SU-DHL-6 (cell line): ENCODE results near the gene CLTCL1.

ENCODE experiments used
- H2AFZ ChIP-seq: fragments of 200-600 bp; sonication (generic); 2 replicates; pipeline ENCODE4 v1.6.1; 2014; ENCODE audit warnings: low read depth, mild to moderate bottlenecking, moderate library complexity, mixed read lengths, antibody characterized with exemption, low read length; ENCODE audit not compliant: severe bottlenecking
- H3F3A ChIP-seq: fragments of 200-600 bp; shearing (Covaris generic); 2 replicates; pipeline ENCODE4 v1.6.0; 2016; ENCODE audit warnings: antibody characterized with exemption, mild to moderate bottlenecking; ENCODE audit not compliant: insufficient read depth
- H3K27ac ChIP-seq: fragments of 200-600 bp; sonication (generic); 2 replicates; pipeline ENCODE4 v1.5.1; 2016; ENCODE audit warnings: low read depth, mild to moderate bottlenecking, low read length, moderate library complexity, mixed read lengths
- H3K27me3 ChIP-seq: fragments of 200-600 bp; sonication (generic), shearing (Covaris generic); 2 replicates; pipeline ENCODE4 v1.6.0; 2014; ENCODE audit warnings: mild to moderate bottlenecking, low read length
- H3K36me3 ChIP-seq: fragments of 200-600 bp; sonication (generic); 2 replicates; pipeline ENCODE4 v1.6.1; 2014; ENCODE audit warnings: mild to moderate bottlenecking, low read length, mixed read lengths
- H3K4me2 ChIP-seq: fragments of 300-600, 200-600 bp; shearing (Covaris generic), sonication (generic); 2 replicates; pipeline ENCODE4 v1.6.0; 2014; ENCODE audit warnings: low read length, low read depth, mild to moderate bottlenecking; ENCODE audit not compliant: poor library complexity, severe bottlenecking
- H3K4me3 ChIP-seq: fragments of 200-600 bp; sonication (generic); 2 replicates; pipeline ENCODE4 v1.5.1; 2014; ENCODE audit warnings: antibody characterized with exemption, low read length, mild to moderate bottlenecking, mixed read lengths; ENCODE audit not compliant: insufficient read depth, poor library complexity, severe bottlenecking
- H3K79me2 ChIP-seq: fragments of 200-600 bp; sonication (generic); 2 replicates; pipeline ENCODE4 v1.6.1; 2014; ENCODE audit warnings: mild to moderate bottlenecking, low read length, moderate library complexity; ENCODE audit not compliant: insufficient read depth
- H3K9ac ChIP-seq: fragments of 200-600 bp; sonication (generic); 2 replicates; pipeline ENCODE4 v1.7.0; 2014; ENCODE audit warnings: mild to moderate bottlenecking, low read length
- H3K9me2 ChIP-seq: fragments of 200-600 bp; sonication (generic); replicated peaks from 2 replicates; pipeline ENCODE4 v1.6.1; 2014; ENCODE audit warnings: low read length; ENCODE audit not compliant: insufficient read depth
- H3K9me3 ChIP-seq: fragments of 200-600 bp; sonication (generic); 2 replicates; pipeline ENCODE4 v1.6.1; 2014; ENCODE audit warnings: low read length, mixed read lengths; ENCODE audit not compliant: insufficient read depth
- H4K20me1 ChIP-seq: fragments of 200-600 bp; sonication (generic); 2 replicates; pipeline ENCODE4 v1.6.1; 2014; ENCODE audit warnings: low read depth, mild to moderate bottlenecking, antibody characterized with exemption, low read length, moderate library complexity, mixed read lengths
- CTCF ChIP-seq: fragments of 200-600 bp; sonication (generic); IDR thresholded peaks from one replicate; pipeline ENCODE4 v1.5.1; 2017; ENCODE audit warnings: antibody characterized with exemption, mild to moderate bottlenecking, low read length, moderate library complexity; ENCODE audit not compliant: insufficient read depth, poor library complexity, severe bottlenecking
- EZH2phosphoT487 ChIP-seq: fragments of 200-600 bp; sonication (generic), shearing (Covaris generic); conservative IDR thresholded peaks from 2 replicates; pipeline ENCODE4 v1.6.1; 2018; ENCODE audit warnings: mild to moderate bottlenecking, antibody characterized with exemption, low read length, moderate library complexity, mixed read lengths

Gene CLTCL1

GRCh38 chr22:19220867-19221266, 70.7 kb downstream of the CLTCL1 start:
- Histone ChIP-seq H3K79me2 (no peaks in the 10 kb centered on the region), H3F3A (no peaks in the 10 kb centered on the region), H3K9ac (no peak overlapping the region), H3K9me3 (no peaks in the 10 kb centered on the region), H3K27me3 (no peaks in the 10 kb centered on the region), H3K27ac (no peak overlapping the region), H3K9me2 (no peaks in the 10 kb centered on the region), H3K4me2 (no peak overlapping the region), H4K20me1 (no peaks in the 10 kb centered on the region), H3K36me3 (no peaks in the 10 kb centered on the region), H3K4me3 (no peak overlapping the region), H2AFZ (no peak overlapping the region)
- TF ChIP-seq EZH2phosphoT487 (no peak), CTCF (no peak)

DNA sequence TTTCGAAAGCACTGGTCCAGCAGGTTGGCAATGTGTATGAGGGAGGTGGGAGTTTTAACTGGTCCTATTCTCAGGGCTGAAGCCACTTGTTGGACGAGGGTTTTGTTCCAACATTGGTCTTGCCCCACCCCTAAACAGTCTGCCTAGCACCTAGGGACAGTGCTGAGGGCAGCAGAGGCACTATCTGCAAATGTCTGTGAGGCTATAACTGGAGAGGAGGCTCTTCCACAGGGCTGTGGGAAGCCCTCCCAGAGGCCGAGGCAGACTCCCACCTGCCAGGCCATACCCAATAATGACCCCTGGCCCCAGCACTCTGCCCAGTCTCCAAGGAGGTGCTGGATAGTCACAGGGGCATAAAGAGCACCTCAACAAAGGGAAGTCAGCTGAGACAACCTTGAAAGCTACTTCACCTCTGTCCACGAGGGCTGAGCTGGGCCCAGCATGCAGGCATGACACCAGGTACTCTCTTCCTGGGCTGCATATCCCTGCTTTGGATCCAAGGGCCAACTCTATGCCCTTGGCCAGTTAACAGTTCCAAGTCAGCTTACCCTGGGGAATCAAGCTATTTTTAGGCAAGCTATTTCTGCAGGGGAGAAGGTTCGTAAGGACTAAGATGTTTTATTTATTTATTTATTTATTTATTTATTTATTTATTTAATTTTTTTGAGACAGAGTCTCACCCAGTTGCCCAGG, 72.8 kb downstream of the CLTCL1 start:
- no peaks in the 10 kb centered on the region for H3K9me2 ChIP-seq
- H3F3A ChIP-seq = no peaks in the 10 kb centered on the region
- no peaks in the 10 kb centered on the region for H3K36me3 ChIP-seq
- H3K9me3 ChIP-seq = no peaks in the 10 kb centered on the region
- H3K79me2 ChIP-seq = no peaks in the 10 kb centered on the region
- TF ChIP-seq CTCF = no peak
- TF ChIP-seq EZH2phosphoT487 = no peak
- H4K20me1 ChIP-seq = no peaks in the 10 kb centered on the region
- H3K9ac ChIP-seq = no peak overlapping the region
- H3K4me2 ChIP-seq = no peak overlapping the region
- no peak overlapping the region for H2AFZ ChIP-seq
- no peak overlapping the region for H3K27ac ChIP-seq
- no peaks in the 10 kb centered on the region for H3K27me3 ChIP-seq
- H3K4me3 ChIP-seq = no peak overlapping the region

DNA sequence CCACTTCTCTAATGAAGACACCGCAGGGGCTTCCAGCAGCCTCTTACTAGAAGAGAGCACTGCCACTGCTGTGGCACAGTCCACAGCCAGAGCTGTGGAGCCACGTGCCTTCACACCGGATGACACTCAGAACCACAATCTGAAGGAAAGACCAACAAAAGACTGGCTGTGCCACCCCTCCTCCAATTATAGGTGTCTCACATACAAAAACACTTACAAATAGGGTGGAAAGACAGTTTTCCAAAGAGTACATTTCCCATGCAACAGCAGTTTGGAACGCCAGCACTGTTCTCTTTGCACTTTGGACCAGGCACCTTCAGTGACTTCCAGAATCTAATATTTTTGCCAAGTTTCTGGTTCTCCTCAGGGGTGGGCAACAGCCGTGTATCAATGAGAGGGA, 74.9 kb downstream of the CLTCL1 start:
- H3K27ac ChIP-seq = no peak overlapping the region

More for the DNA sequence above, 74.9 kb downstream of the CLTCL1 start:
- Histone ChIP-seq H3K9ac (no peak overlapping the region), H3K79me2 (no peaks in the 10 kb centered on the region), H2AFZ (no peak overlapping the region), H3K4me3 (no peak overlapping the region), H4K20me1 (no peaks in the 10 kb centered on the region), H3K36me3 (no peaks in the 10 kb centered on the region), H3K9me3 (no peaks in the 10 kb centered on the region), H3K4me2 (no peak overlapping the region), H3F3A (no peaks in the 10 kb centered on the region), H3K9me2 (no peaks in the 10 kb centered on the region), H3K27me3 (no peaks in the 10 kb centered on the region)
- TF ChIP-seq CTCF (no peak), EZH2phosphoT487 (no peak)
